ENCODE measurements around the gene ADAM22.

The ADAM22 gene

DNA sequence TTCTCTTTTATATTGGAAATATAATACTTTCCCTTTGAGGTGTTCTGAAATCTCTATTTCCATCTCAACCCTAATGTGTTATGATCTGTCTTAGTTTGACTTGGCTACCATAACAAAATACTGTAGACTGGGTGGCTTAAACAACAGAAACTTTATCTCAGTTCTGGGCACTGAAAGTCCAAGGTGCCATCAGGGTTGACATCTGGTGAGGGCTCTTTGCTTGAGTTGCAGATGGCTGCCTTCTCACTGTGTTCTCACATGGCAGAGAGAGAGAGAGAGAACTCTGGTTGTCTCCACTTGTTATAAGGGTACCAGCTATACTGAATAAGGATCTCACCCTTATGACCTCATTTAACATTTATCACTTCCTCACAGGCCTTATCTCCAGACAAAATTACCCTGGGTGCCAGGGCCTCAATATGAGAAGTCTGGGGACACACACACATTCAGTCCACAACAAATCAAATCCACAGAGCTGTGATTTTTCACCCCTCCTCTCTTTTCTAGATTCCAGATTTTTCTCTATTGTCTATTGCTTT lies 181.3 kb downstream of the ADAM22 start:
- Histone ChIP-seq H3K4me3 (ENCODE audit: low read length) (no peak overlapping the region), H3K9me3 (ENCODE audit: insufficient read depth, low read depth, low read length) (no peaks in the 10 kb centered on the region), H3K27ac (ENCODE audit: low read length) (no peak overlapping the region), H3K27me3 (ENCODE audit: insufficient read depth, low read length) (no peaks in the 10 kb centered on the region), H3K4me1 (ENCODE audit: insufficient read depth, low read length) (no peaks in the 10 kb centered on the region), H3K9ac (ENCODE audit: low read depth, low read length) (no peak overlapping the region), H3K36me3 (ENCODE audit: insufficient read depth, low read depth, low read length) (no peaks in the 10 kb centered on the region)

DNA sequence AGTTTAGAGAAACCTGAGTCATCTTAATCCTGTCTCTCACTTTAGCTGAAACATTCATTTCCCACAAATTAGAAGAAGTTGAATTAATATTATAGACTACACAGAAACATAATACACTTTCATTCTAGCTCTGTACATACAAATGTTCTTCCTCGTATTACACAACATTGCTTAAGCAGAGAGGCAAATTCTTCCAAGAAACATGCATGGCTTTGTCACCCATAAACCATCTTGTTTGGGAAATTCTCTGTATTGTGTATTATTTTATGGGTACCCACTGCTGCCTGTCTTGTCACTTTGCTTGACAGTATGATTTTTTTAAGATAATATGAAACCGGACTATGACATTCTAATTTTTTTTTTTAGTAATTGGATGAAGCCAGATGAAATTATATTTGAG lies 181.8 kb downstream of the ADAM22 start:
- no peaks in the 10 kb centered on the region for H3K4me1 ChIP-seq (ENCODE audit: insufficient read depth, low read length)
- H3K27me3 ChIP-seq (ENCODE audit: insufficient read depth, low read length), result no peaks in the 10 kb centered on the region
- no peaks in the 10 kb centered on the region for H3K9me3 ChIP-seq (ENCODE audit: insufficient read depth, low read depth, low read length)
- no peak overlapping the region for H3K4me3 ChIP-seq (ENCODE audit: low read length)
- H3K9ac ChIP-seq (ENCODE audit: low read depth, low read length), result no peak overlapping the region
- H3K36me3 ChIP-seq (ENCODE audit: insufficient read depth, low read depth, low read length), result no peaks in the 10 kb centered on the region
- H3K27ac ChIP-seq (ENCODE audit: low read length), result no peak overlapping the region

DNA sequence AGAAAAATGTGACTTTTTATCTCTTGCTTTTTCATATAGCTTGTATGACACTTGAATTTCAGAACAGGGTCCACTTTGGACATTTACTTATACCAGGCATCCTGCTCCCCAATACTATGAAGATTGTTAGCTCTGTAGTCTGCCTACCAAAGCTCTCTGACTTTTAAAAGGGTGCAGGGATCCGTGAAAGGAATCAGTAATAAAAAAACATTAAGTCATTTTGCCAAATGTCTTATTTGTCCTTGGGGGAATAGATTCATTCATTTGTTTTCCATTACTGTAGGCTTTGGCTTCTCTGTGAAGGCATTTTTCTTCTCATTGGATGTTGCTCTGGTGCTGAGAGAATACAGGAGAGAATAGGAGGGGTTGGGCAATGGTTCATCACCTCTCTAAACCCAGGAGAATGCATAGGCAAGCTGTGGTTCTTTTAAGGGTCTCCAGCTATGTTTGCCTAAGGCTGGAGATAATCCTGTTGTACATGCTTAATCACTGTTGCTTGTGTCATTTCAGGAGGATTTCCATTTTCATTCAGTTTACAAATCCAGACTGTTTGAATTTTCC lies 182.3 kb downstream of the ADAM22 start:
- Histone ChIP-seq H3K36me3 (ENCODE audit: insufficient read depth, low read depth, low read length) (no peaks in the 10 kb centered on the region), H3K27ac (ENCODE audit: low read length) (no peak overlapping the region), H3K4me3 (ENCODE audit: low read length) (no peak overlapping the region), H3K9ac (ENCODE audit: low read depth, low read length) (no peak overlapping the region), H3K27me3 (ENCODE audit: insufficient read depth, low read length) (no peaks in the 10 kb centered on the region), H3K4me1 (ENCODE audit: insufficient read depth, low read length) (no peaks in the 10 kb centered on the region), H3K9me3 (ENCODE audit: insufficient read depth, low read depth, low read length) (no peaks in the 10 kb centered on the region)

DNA sequence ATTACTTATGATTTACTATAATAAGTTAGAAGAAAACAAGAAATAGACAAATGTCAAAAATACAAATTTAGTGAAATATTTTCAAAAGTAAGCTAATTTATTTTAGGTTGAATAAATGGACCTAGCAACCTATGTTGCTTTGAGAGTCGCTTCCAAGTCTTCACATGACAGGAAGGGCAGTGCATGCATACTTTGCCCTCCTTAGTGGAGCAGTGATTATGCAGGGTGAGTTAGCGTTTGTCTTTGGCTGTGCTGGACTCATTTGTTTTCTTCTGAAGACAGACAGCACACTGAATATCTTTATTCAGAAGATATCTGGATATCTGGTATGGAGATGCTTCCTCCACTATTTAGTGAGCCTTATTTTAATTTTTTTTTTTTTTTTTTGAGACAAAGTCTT lies 183.3 kb downstream of the ADAM22 start:
- Histone ChIP-seq H3K36me3 (ENCODE audit: insufficient read depth, low read depth, low read length) (no peaks in the 10 kb centered on the region), H3K27me3 (ENCODE audit: insufficient read depth, low read length) (no peaks in the 10 kb centered on the region), H3K27ac (ENCODE audit: low read length) (no peak overlapping the region), H3K9ac (ENCODE audit: low read depth, low read length) (no peak overlapping the region), H3K4me1 (ENCODE audit: insufficient read depth, low read length) (no peaks in the 10 kb centered on the region), H3K4me3 (ENCODE audit: low read length) (no peak overlapping the region), H3K9me3 (ENCODE audit: insufficient read depth, low read depth, low read length) (no peaks in the 10 kb centered on the region)

DNA sequence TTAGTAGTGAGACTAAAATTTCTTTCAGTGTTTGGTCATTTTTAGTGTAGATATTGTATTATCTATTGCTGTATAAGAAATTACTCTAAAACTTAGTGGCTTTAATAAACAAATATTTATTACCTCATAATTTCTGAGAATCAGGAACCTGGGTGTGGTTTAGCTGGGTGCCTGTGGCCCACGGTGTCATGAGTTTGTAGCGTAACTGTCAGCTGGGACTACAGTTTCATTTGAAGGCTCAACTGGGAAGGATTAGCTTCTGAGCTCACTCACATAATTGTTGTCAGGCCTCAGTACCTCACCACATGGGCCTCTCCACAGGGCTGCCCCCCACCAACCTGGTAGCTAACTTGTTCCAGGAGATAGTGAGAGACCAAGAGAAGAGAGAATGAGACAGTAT lies 187.3 kb downstream of the ADAM22 start:
- Histone ChIP-seq H3K9me3 (ENCODE audit: insufficient read depth, low read depth, low read length) (no peaks in the 10 kb centered on the region), H3K27ac (ENCODE audit: low read length) (no peak overlapping the region)

DNA sequence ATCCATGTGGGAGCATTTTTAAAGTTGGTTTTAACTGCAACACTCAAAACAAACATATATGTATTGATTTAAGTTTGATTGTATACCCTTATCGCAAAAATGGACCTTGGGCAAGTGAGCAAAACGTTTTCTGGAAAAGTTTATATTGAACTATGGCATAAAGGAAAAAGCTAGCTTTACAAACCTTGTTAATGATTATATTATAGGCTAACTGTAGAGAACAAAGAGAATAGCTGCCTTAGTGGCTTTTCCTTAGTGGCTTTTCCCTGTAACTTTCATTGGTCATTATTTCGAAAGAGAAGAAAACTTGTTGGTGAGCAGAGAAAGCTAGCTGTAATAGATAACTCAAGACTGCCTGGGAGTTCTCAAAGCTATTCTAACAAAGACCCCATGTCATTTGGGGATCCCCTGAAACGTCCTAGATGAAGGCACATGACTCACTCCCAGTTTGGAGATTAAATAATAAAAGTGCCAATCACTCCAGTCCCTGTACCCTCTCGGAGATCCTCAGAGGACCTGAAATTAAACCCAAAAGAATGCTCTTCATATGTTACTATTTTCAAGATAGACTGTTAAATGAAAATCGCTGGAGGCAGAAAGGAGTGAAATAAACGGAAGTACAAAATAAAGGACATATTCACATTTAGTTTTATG lies 193.7 kb downstream of the ADAM22 start:
- H3K9ac ChIP-seq (ENCODE audit: low read depth, low read length), result no peak overlapping the region
- no peak overlapping the region for H3K27ac ChIP-seq (ENCODE audit: low read length)
- H3K4me1 ChIP-seq (ENCODE audit: insufficient read depth, low read length), result no peaks in the 10 kb centered on the region
- no peaks in the 10 kb centered on the region for H3K27me3 ChIP-seq (ENCODE audit: insufficient read depth, low read length)
- H3K36me3 ChIP-seq (ENCODE audit: insufficient read depth, low read depth, low read length), result no peaks in the 10 kb centered on the region
- no peaks in the 10 kb centered on the region for H3K9me3 ChIP-seq (ENCODE audit: insufficient read depth, low read depth, low read length)
- no peak overlapping the region for H3K4me3 ChIP-seq (ENCODE audit: low read length)

More for the DNA sequence above, 187.3 kb downstream of the ADAM22 start:
- Histone ChIP-seq H3K36me3 (ENCODE audit: insufficient read depth, low read depth, low read length) (no peaks in the 10 kb centered on the region), H3K4me1 (ENCODE audit: insufficient read depth, low read length) (no peaks in the 10 kb centered on the region), H3K27me3 (ENCODE audit: insufficient read depth, low read length) (no peaks in the 10 kb centered on the region), H3K9ac (ENCODE audit: low read depth, low read length) (no peak overlapping the region), H3K4me3 (ENCODE audit: low read length) (no peak overlapping the region)

DNA sequence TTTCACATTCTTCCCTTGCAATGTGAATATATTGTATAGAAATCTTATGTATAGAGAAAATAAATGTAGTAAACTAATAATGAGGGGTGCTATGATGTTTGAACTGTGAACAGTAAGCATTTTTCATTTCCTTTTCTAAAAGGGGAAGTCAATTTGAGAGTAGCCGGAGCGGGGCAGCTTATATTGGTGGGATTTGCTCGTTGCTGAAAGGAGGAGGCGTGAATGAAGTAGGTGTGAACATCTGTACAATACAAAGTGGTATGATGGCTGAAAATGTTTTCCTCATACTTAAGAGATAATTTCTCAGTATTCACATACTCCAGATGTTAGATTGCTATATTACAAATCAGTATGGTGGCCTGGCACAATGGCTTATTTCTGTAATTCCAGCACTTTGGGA lies 198.7 kb downstream of the ADAM22 start:
- Histone ChIP-seq H3K9ac (ENCODE audit: low read depth, low read length) (no peak overlapping the region), H3K9me3 (ENCODE audit: insufficient read depth, low read depth, low read length) (no peaks in the 10 kb centered on the region), H3K27ac (ENCODE audit: low read length) (no peak overlapping the region), H3K4me3 (ENCODE audit: low read length) (no peak overlapping the region), H3K27me3 (ENCODE audit: insufficient read depth, low read length) (no peaks in the 10 kb centered on the region), H3K36me3 (ENCODE audit: insufficient read depth, low read depth, low read length) (no peaks in the 10 kb centered on the region), H3K4me1 (ENCODE audit: insufficient read depth, low read length) (no peaks in the 10 kb centered on the region)

DNA sequence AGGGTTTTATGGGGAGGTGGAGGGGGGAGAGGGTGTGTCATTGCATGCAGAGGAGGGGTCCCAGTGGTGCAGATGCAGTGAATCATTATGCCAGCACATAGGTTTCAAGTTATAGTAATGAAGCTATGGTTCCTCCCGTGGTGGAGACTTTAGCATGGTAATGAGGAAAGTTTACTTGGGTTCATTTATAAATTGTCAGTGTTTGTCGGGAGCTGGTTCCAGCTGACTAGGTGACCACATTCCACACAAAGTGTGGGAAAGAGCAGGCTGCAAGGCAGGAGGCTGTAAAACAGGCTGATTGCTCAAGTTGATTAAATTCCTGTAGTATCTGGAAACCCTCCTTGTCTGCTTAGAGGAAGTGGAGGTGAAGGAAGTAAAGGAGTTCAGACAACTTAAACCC lies 206.9 kb downstream of the ADAM22 start:
- Histone ChIP-seq H3K9ac (ENCODE audit: low read depth, low read length) (no peak overlapping the region), H3K9me3 (ENCODE audit: insufficient read depth, low read depth, low read length) (no peaks in the 10 kb centered on the region), H3K27me3 (ENCODE audit: insufficient read depth, low read length) (no peaks in the 10 kb centered on the region), H3K36me3 (ENCODE audit: insufficient read depth, low read depth, low read length) (no peaks in the 10 kb centered on the region), H3K4me3 (ENCODE audit: low read length) (no peak overlapping the region), H3K4me1 (ENCODE audit: insufficient read depth, low read length) (no peaks in the 10 kb centered on the region), H3K27ac (ENCODE audit: low read length) (no peak overlapping the region)

DNA sequence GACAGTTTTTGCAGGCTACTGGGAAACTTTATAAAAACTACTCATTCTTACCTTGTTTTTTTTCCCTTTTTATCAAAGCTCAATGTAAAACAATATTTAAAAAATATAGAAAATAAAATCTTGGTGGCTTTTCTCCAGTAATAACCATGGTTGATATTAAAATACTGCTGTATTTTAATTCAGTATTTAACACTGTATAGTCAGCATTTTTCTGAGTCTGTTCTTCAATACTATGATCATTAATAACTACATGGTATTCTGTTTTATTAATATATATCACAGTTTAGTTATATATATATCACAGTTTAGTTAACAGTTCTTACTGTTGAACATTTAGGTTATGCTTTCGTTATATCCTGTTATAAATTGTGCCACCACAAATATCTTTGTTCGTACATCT lies 207.4 kb downstream of the ADAM22 start:
- H3K27ac ChIP-seq (ENCODE audit: low read length), result no peak overlapping the region
- no peaks in the 10 kb centered on the region for H3K4me1 ChIP-seq (ENCODE audit: insufficient read depth, low read length)
- H3K4me3 ChIP-seq (ENCODE audit: low read length), result no peak overlapping the region
- H3K27me3 ChIP-seq (ENCODE audit: insufficient read depth, low read length), result no peaks in the 10 kb centered on the region
- H3K9me3 ChIP-seq (ENCODE audit: insufficient read depth, low read depth, low read length), result no peaks in the 10 kb centered on the region
- H3K9ac ChIP-seq (ENCODE audit: low read depth, low read length), result no peak overlapping the region
- H3K36me3 ChIP-seq (ENCODE audit: insufficient read depth, low read depth, low read length), result no peaks in the 10 kb centered on the region

DNA sequence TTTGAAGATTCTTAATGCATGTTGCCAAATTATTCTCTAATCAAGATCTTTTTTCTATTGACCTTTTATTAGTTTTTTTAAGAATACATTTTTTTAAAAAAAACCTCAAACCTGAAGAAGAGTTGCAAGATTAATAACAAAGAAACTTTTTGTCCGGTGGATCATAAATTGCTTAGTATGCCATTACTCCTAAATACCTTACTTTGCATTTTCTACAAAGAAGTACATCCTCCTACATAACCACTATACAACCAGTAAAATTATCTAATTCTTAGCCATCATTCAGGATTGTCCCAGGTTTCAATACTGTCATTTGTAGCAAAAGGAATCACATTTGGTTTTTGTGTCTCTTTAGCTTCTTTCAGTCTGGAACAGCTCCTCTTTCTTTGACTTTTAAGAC lies 207.9 kb downstream of the ADAM22 start:
- no peak overlapping the region for H3K4me3 ChIP-seq (ENCODE audit: low read length)
- H3K36me3 ChIP-seq (ENCODE audit: insufficient read depth, low read depth, low read length), result no peaks in the 10 kb centered on the region
- H3K9me3 ChIP-seq (ENCODE audit: insufficient read depth, low read depth, low read length), result no peaks in the 10 kb centered on the region
- no peaks in the 10 kb centered on the region for H3K27me3 ChIP-seq (ENCODE audit: insufficient read depth, low read length)
- no peak overlapping the region for H3K27ac ChIP-seq (ENCODE audit: low read length)
- H3K4me1 ChIP-seq (ENCODE audit: insufficient read depth, low read length), result no peaks in the 10 kb centered on the region
- H3K9ac ChIP-seq (ENCODE audit: low read depth, low read length), result no peak overlapping the region

DNA sequence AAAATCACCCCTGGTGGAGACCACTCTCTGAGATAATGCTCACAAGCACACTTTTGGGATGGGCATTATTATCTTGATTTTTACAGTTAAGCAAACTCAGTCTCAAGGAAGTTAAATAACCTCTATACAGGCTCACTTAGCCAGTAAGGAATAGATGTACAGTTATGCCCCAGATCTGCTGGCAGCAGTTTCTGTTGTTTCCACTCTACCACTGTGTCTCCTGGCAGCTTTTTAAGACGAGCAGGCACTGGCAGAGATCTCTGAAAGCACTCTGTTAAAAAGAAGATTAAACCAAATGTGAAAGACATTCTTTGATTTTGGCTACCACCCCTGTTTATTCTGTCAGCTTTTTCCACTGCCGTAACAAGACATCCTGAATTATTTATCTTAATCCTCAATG lies 212.6 kb downstream of the ADAM22 start:
- Histone ChIP-seq H3K9me3 (ENCODE audit: insufficient read depth, low read depth, low read length) (no peaks in the 10 kb centered on the region), H3K9ac (ENCODE audit: low read depth, low read length) (no peak overlapping the region), H3K4me3 (ENCODE audit: low read length) (no peak overlapping the region), H3K36me3 (ENCODE audit: insufficient read depth, low read depth, low read length) (no peaks in the 10 kb centered on the region; the same call in 1 of the 2 replicates), H3K4me1 (ENCODE audit: insufficient read depth, low read length) (no peaks in the 10 kb centered on the region), H3K27me3 (ENCODE audit: insufficient read depth, low read length) (no peaks in the 10 kb centered on the region), H3K27ac (ENCODE audit: low read length) (no peak overlapping the region)

DNA sequence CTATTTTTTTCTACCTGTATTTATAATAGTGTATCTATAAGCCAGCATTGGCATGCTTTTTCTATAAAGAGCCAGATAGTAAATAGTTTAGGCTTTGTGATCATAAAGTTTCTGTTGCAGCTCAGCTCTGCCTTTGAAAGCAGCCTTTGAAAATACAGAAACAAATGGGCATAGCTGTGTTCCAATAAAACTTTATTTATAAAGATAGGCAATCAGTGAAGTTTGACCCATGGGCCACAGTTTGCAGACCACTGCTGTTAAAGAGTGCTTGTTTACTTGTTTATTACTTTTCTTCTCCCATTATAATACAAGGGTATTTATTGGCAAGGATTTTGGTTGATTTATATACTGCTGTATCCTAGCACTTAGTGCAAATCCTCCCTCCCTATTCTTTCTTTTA lies 213.3 kb downstream of the ADAM22 start:
- H3K27ac ChIP-seq (ENCODE audit: low read length), result no peak overlapping the region
- H3K9me3 ChIP-seq (ENCODE audit: insufficient read depth, low read depth, low read length), result no peaks in the 10 kb centered on the region
- H3K9ac ChIP-seq (ENCODE audit: low read depth, low read length), result no peak overlapping the region
- H3K27me3 ChIP-seq (ENCODE audit: insufficient read depth, low read length), result no peaks in the 10 kb centered on the region
- no peaks in the 10 kb centered on the region for H3K4me1 ChIP-seq (ENCODE audit: insufficient read depth, low read length)
- no peaks in the 10 kb centered on the region; the same call in 1 of the 2 replicates for H3K36me3 ChIP-seq (ENCODE audit: insufficient read depth, low read depth, low read length)
- H3K4me3 ChIP-seq (ENCODE audit: low read length), result no peak overlapping the region

Measured in iPS-20b (cell line).